Activated naive CD4-positive, alpha-beta T cell treated with anti-CD3 and anti-CD28 coated beads for 36 hours (primary cell): ENCODE measurements around the gene TMEM167A. TPM values are rescaled to one million over a fixed set of nuclear protein-coding genes. Genes with fewer than 3 reads are reported as not detected.

Experiments used
- CTCF ChIA-PET: fragments of 350-600 bp; sonication (Branson Sonifier 250); formaldehyde crosslinking; loops from one replicate; lab custom pipeline; 2021; ENCODE audit warnings: antibody characterized with exemption; lab: Charles Lee
- DNase-seq: peaks from one replicate; pipeline ENCODE4 v3.0.0-alpha.2; 2020
- H3K27ac Mint-ChIP-seq: one replicate; pipeline ENCODE4 v1.8.0; 2021; ENCODE audit warnings: mild to moderate bottlenecking, mixed read lengths
- H3K27me3 Mint-ChIP-seq: one replicate; pipeline ENCODE4 v1.8.0; 2021; ENCODE audit warnings: low read depth, mixed read lengths
- H3K36me3 Mint-ChIP-seq: one replicate; pipeline ENCODE4 v1.8.0; 2021; ENCODE audit warnings: low read depth, mixed read lengths
- H3K4me1 Mint-ChIP-seq: one replicate; pipeline ENCODE4 v1.8.0; 2021; ENCODE audit warnings: low read depth, mixed read lengths
- H3K4me3 Mint-ChIP-seq: one replicate; pipeline ENCODE4 v1.8.0; 2021; ENCODE audit warnings: mild to moderate bottlenecking, moderate library complexity, mixed read lengths
- H3K9me3 Mint-ChIP-seq: one replicate; pipeline ENCODE4 v1.8.0; 2021; ENCODE audit warnings: mixed read lengths
- intact Hi-C: fragments of 100-400 bp; cut with micrococcal nuclease; formaldehyde crosslinking; loops from one replicate; pipeline ENCODE4 v1.15.1; 2023
- total RNA-seq, 2 experiments: library from RNA; stranded (reverse); gene quantifications; one replicate each; pipeline ENCODE4 v1.2.3, GENCODE V29; 2021

Gene TMEM167A
- total RNA-seq, 2 experiments from 2014 or later, result 58.8 to 64.4 TPM

DNA sequence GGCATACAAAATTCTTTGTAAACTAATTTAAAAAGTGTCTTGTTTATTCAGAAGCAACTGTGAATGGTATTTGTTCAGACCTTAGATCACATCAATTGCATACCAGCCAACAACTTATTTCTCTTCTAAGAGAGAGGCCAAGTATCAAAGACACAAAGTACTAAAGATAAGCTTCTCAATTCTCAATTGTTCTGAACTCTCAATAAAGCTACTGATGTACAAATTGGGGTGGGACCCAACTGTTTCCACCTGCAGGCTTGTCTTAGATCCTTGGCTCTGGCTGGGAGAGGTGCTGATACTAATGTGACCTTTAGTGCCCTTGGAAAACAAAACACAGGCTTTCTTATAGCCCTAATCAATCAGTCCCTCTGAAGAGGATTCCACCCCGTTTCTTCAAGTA lies 22.3 kb upstream of the TMEM167A start:
- H3K27ac Mint-ChIP-seq, result no peak overlapping the region
- intact Hi-C loops, result no loop called here
- no peaks in the 10 kb centered on the region for H3K27me3 Mint-ChIP-seq
- CTCF ChIA-PET, result no interaction called here
- H3K4me3 Mint-ChIP-seq, result no peak overlapping the region
- no peak for DNase-seq
- peaks cover 2% of the 10 kb centered on the region for H3K9me3 Mint-ChIP-seq
- peaks cover 8% of the 10 kb centered on the region for H3K4me1 Mint-ChIP-seq
- peaks cover 9% of the 10 kb centered on the region for H3K36me3 Mint-ChIP-seq

DNA sequence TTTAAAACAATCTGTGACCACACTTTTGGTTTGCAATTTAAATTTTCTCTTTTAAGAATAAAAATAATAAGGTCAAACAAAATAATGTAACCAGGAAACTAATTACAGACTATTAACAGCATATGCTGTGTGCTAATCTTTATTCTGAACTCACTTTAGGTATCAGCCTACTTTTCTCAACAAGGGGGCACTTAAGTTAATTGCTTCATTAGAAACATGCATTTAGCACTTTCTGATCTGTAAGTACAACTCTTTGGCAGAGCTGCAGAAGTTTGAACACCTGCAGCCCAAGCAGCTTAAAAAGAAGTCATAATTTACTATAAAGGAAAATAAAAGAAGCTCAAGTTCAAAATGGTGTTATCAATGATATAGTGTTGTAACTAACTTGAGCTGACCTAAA lies 21.8 kb upstream of the TMEM167A start:
- Mint-ChIP-seq H3K27ac (no peak overlapping the region), H3K27me3 (no peaks in the 10 kb centered on the region), H3K4me3 (no peak overlapping the region), H3K36me3 (peaks cover 9% of the 10 kb centered on the region), H3K4me1 (peaks cover 8% of the 10 kb centered on the region), H3K9me3 (peaks cover 4% of the 10 kb centered on the region)
- CTCF ChIA-PET, result no interaction called here
- DNase-seq, result no peak
- intact Hi-C loops, result no loop called here

DNA sequence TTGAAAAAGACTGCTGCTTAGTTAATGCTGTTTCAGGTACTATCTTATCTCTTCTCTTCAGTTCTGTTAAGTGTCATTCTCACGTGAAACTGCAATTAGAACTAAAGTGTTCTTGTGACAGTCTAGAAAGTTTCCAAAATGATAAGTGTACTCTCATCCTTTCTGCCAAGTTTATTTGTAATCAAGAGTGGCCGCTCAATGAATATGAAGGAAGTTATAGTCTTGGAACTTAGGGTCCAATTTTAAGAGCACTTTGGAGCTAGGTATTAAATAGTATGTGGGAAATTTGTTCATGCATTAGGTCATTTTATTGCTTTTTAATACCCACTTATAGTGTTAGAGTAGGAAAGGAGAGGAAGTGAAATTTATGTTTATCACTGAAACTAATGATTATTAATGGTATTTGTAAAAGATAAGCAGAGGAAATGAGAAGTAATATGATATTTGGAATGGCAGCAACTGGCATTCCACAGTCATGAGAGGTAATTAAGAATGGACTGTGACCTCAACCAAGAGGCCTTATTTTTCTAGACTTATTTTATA lies 20.6 kb upstream of the TMEM167A start:
- Mint-ChIP-seq H3K4me1 (peaks cover 11% of the 10 kb centered on the region), H3K36me3 (peaks cover 16% of the 10 kb centered on the region), H3K27me3 (no peaks in the 10 kb centered on the region), H3K4me3 (no peak overlapping the region), H3K27ac (no peak overlapping the region), H3K9me3 (peaks cover 14% of the 10 kb centered on the region)
- intact Hi-C loops, result no loop called here
- CTCF ChIA-PET, result no interaction called here
- no peak for DNase-seq

DNA sequence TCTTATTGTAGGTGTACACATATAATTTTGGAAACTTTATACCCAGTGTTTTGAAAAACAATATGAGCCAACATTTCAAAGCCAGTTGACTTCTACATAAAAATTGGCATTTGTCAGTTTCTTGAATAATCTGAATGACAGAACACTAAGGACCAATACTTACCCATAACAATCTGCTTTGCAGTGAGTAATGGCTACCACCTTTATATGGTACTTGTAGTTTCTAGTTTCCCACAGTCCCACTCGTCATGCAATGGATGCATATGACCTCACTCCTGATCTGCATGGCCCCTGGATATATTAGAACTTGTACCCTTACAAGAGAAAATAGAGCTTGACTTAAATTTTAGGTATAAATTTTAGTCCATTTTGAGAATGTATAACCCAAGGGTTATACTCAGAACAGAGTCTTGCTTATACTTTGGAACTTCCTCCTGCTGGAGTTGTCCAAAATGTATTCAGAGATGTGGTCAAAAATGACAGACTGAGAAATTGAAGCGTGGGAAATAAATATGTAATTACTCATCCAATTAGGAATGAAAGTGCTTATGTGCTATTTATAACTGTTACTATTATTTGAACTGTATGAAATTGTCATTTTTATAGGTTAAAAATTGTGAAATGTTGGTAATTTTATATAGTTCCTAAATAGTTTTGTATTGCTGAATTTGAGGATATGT lies 19.6 kb upstream of the TMEM167A start:
- Mint-ChIP-seq H3K27me3 (no peaks in the 10 kb centered on the region), H3K4me1 (peaks cover 18% of the 10 kb centered on the region), H3K9me3 (peaks cover 16% of the 10 kb centered on the region), H3K36me3 (peaks cover 14% of the 10 kb centered on the region), H3K27ac (no peak overlapping the region), H3K4me3 (no peak overlapping the region)
- DNase-seq, result no peak
- intact Hi-C loops, result no loop called here
- CTCF ChIA-PET, result no interaction called here

DNA sequence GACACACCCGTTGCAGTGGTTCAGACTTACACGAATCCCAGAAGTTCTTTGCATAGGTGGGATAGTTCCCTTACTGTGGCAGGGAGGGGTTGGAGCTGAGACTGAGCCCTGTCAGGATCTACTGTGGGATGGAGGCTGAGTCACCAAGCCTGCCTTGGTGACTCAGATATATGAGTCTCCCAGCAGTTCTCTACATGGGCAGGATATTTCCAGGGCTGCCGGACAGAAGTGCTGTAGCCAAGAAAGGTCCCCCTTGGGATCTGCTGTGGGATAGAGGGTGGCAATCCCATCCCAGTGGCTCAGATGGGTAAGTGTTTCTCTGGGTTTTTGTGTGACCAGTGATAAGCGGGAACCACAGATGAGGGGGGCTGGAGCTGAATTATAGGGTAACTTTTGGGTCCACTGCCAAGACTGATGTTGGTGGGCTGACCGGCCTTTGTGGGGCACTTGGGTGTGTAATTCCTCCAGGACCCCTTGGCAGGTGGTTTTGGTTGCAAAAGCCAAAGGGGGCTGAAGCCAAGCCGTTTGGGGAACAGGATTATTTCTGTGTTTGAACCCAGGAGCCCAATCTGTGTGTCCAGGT lies 18.9 kb upstream of the TMEM167A start:
- Mint-ChIP-seq H3K9me3 (peaks cover 16% of the 10 kb centered on the region), H3K4me1 (peaks cover 26% of the 10 kb centered on the region), H3K27ac (no peak overlapping the region), H3K27me3 (no peaks in the 10 kb centered on the region), H3K4me3 (no peak overlapping the region), H3K36me3 (peaks cover 14% of the 10 kb centered on the region)
- CTCF ChIA-PET, result no interaction called here
- intact Hi-C loops, result no loop called here
- DNase-seq, result no peak

DNA sequence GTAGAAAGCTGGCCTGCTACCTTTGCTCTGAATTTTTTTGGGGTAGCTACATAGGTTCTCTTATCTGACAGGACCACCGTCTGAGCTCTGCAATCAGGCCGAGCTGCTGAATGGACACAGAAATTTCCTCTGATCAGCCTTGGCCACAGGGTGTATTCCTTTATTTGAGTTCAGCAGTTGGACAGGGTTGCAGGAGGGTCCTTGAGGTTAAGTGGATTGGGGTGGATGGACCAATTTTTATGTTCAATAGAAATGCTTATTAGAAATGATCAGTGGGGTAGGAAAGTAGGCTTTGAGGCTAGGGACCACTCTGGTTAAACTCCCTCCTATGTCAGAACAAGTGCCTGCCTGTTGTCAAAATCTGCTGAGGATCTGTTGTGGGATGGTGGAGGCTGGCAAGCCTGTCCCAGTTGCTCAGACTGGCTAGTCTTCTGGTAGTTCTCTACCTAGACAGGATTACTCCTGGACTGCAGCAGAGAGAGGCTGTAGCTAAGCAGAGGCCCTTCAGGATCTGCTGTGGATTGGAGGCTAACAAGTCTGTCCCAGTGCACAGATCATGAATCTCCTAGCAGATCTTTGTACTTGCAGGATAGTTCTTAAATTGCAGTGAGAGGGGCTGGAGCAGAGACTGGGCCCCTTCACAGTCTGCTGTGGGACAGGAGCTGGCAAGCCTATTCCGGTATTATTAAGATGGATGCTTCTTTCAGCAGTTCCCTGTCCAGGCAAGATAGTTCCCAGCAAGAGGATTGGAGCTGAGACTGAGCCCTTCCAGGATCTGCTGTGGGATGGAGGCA lies 18.2 kb upstream of the TMEM167A start:
- CTCF ChIA-PET, result interaction anchor here (0.7 kb wide), 2 partner anchors 27 to 784 kb away, joined by 3 to 4 read pairs; no protein-coding TSS in a partner anchor
- Mint-ChIP-seq H3K27ac (no peak overlapping the region), H3K36me3 (peaks cover 14% of the 10 kb centered on the region), H3K4me1 (peaks cover 26% of the 10 kb centered on the region), H3K4me3 (no peak overlapping the region), H3K27me3 (no peaks in the 10 kb centered on the region), H3K9me3 (peaks cover 19% of the 10 kb centered on the region)
- DNase-seq, result no peak
- intact Hi-C loops, result no loop called here

DNA sequence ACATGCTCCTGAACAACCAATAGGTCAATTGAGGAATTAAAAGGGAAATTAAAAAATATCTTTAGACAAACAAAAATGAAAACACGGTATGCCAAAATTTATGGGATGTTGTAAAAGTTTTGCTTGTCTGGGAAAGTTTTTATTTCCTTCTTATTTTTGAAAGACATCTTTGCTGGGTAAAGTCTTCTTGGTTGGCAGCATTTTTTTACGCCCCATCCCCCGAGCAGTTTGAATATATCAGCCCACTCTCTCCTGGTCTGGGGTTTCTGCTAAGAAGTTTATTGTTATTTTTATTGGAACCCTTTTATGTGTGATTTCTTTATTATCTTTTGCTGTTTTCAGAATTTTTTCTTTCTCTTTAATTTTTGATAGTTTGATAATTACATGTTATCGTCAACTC lies 16.5 kb upstream of the TMEM167A start:
- H3K27me3 Mint-ChIP-seq, result no peaks in the 10 kb centered on the region
- H3K36me3 Mint-ChIP-seq, result peaks cover 14% of the 10 kb centered on the region
- peaks cover 26% of the 10 kb centered on the region for H3K4me1 Mint-ChIP-seq
- peaks cover 21% of the 10 kb centered on the region for H3K9me3 Mint-ChIP-seq
- no peak for DNase-seq
- no peak overlapping the region for H3K4me3 Mint-ChIP-seq
- CTCF ChIA-PET, result no interaction called here
- intact Hi-C loops, result no loop called here
- no peak overlapping the region for H3K27ac Mint-ChIP-seq

DNA sequence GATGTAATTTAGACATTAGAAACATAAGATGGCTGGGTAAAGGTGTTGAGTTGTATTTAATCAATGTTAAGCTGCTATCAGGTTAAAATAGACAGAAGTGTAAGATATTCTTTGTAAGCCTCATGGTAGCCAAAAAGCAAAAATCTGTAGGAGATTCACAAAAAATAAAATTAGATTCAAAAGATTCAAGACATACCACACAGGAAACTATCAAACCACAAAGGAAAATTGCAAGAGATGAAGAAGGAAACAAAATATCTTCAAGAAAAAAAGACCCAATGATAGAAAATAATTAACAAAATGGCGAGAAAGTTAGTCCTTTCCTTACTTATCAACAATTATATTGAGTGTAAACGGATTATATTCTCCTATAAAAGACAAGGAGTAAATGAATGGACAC lies 15.4 kb upstream of the TMEM167A start:
- CTCF ChIA-PET, result no interaction called here
- Mint-ChIP-seq H3K4me1 (peaks cover 26% of the 10 kb centered on the region), H3K4me3 (no peak overlapping the region), H3K9me3 (peaks cover 21% of the 10 kb centered on the region), H3K36me3 (peaks cover 14% of the 10 kb centered on the region), H3K27ac (no peak overlapping the region), H3K27me3 (no peaks in the 10 kb centered on the region)
- no peak for DNase-seq
- intact Hi-C loops, result no loop called here

DNA sequence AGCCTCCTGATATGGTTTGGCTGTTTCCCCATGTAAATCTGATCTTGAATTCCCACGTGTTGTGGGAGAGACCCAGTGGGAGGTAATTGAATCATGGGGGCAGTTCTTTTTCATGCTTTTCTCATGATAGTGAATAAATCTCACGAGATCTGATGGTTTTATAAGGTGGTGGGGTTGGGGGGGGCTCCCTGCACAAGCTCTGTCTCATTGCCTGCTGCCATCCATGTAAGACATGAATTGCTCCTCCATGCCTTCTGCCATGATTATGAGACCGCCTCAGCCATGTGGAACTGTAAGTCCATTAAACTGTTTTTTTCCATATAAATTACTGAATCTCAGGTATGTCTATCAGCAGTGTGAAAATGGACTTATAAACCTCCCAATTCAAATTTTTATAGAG lies 13.0 kb upstream of the TMEM167A start:
- H3K9me3 Mint-ChIP-seq, result peaks cover 18% of the 10 kb centered on the region
- intact Hi-C loops, result no loop called here
- CTCF ChIA-PET, result interaction anchor here (0.6 kb wide), 2 partner anchors 136 to 299 kb away, joined by 3 read pairs; no protein-coding TSS in a partner anchor
- peaks cover 21% of the 10 kb centered on the region for H3K4me1 Mint-ChIP-seq
- H3K27ac Mint-ChIP-seq, result no peak overlapping the region
- peaks cover 9% of the 10 kb centered on the region for H3K36me3 Mint-ChIP-seq
- H3K27me3 Mint-ChIP-seq, result no peaks in the 10 kb centered on the region
- H3K4me3 Mint-ChIP-seq, result no peak overlapping the region
- DNase-seq, result no peak

DNA sequence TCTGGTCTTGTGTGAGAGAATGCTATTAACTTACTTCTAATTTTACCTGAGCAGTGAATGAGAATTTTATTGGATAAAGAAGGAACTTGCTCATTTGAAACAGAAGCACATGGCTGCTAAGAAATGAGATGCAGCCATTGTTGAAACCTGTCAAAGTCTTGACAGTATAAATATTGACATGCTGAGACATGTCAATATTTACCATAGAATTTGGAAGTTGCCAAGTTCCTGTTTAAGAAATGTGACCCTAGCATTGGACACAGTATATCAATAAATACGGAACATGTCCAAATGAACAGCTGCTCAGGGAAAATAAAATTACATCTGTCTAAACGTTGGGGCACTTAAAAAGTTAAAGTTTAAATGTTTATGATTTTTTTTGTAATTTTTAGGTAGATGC lies 7.9 kb upstream of the TMEM167A start:
- intact Hi-C loops, result no loop called here
- Mint-ChIP-seq H3K9me3 (no peaks in the 10 kb centered on the region), H3K4me1 (no peaks in the 10 kb centered on the region), H3K4me3 (no peak overlapping the region), H3K27ac (no peak overlapping the region), H3K36me3 (peaks cover 2% of the 10 kb centered on the region), H3K27me3 (no peaks in the 10 kb centered on the region)
- CTCF ChIA-PET, result no interaction called here
- no peak for DNase-seq

DNA sequence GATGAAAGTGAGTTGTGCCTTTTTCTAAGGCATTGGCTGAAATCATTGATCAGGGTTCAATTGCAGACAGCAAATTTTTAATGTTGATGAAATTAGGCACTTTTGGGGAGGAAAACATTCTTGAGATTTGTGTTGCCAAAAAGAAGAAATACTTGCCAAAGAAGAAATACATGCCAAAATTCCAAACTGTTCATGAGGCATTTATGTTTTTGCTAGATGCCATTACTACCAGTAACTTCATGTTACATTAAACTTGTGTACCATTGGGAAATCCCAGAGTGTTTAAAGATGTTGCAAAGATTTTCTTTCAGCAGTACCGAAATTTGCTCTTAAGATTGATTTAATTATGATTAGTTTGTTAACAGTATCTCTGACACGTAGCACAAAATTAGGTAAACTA lies 7.1 kb upstream of the TMEM167A start:
- CTCF ChIA-PET, result no interaction called here
- intact Hi-C loops, result no loop called here
- no peaks in the 10 kb centered on the region for H3K4me1 Mint-ChIP-seq

DNA sequence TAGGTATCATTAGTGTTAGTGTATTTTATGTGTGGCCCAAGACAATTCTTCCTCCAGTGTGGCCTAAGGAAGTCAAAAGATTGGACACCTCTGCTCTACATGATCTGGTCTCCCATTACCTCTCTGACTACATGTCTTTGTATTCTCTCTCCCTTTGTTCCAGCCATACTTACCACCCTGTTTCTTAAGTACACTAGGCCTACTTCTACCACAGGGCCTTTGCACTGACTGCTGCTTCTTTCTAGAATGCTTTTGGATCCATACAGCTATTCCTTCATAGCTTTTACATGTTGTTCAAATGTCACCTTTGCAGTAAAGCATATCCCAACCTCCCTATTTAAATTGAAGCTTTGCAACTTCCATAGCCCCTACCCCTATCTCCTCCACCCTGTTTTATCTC lies 5.6 kb upstream of the TMEM167A start:
- H3K27ac Mint-ChIP-seq, result no peak overlapping the region
- DNase-seq, result no peak
- H3K9me3 Mint-ChIP-seq, result no peaks in the 10 kb centered on the region
- peaks cover 8% of the 10 kb centered on the region for H3K4me1 Mint-ChIP-seq
- H3K36me3 Mint-ChIP-seq, result peaks cover 2% of the 10 kb centered on the region
- no peaks in the 10 kb centered on the region for H3K27me3 Mint-ChIP-seq
- CTCF ChIA-PET, result no interaction called here
- no peak overlapping the region for H3K4me3 Mint-ChIP-seq
- intact Hi-C loops, result no loop called here

More for the DNA sequence above, 7.1 kb upstream of the TMEM167A start:
- Mint-ChIP-seq H3K36me3 (peaks cover 2% of the 10 kb centered on the region), H3K27me3 (no peaks in the 10 kb centered on the region), H3K27ac (no peak overlapping the region), H3K9me3 (no peaks in the 10 kb centered on the region), H3K4me3 (no peak overlapping the region)
- DNase-seq, result no peak
